Osteoblast (primary cell): ENCODE measurements around the gene MTA3. TPM values are rescaled to one million over a fixed set of nuclear protein-coding genes. Genes with fewer than 3 reads are reported as not detected.

Experiments
- DNase-seq: peaks from one replicate; pipeline ENCODE4 v3.0.0; 2011; ENCODE audit warnings: low spot score, mixed read lengths; ENCODE audit not compliant: insufficient read length; ENCODE audit errors: missing footprints
- H2AFZ ChIP-seq: 2 replicates; pipeline ENCODE4 v1.6.0; 2011; ENCODE audit warnings: mild to moderate bottlenecking, low read length
- H3K27ac ChIP-seq: 2 replicates; pipeline ENCODE4 v1.5.1; 2011; ENCODE audit warnings: mild to moderate bottlenecking, low read depth, low read length, moderate library complexity
- H3K27me3 ChIP-seq: 2 replicates; pipeline ENCODE4 v1.6.0; 2012; ENCODE audit warnings: mild to moderate bottlenecking, control low read depth, inconsistent platforms, low read length, moderate library complexity; ENCODE audit not compliant: insufficient read depth
- H3K36me3 ChIP-seq: 2 replicates; pipeline ENCODE4 v1.5.1; 2011; ENCODE audit warnings: mild to moderate bottlenecking, low read length, control low read depth, moderate library complexity; ENCODE audit not compliant: insufficient read depth
- H3K4me1 ChIP-seq: 2 replicates; pipeline ENCODE4 v1.5.1; 2011; ENCODE audit warnings: mild to moderate bottlenecking, low read length, control low read depth, moderate library complexity; ENCODE audit not compliant: insufficient read depth
- H3K4me2 ChIP-seq: 2 replicates; pipeline ENCODE4 v1.6.0; 2011; ENCODE audit warnings: mild to moderate bottlenecking, low read length; ENCODE audit not compliant: insufficient read depth
- H3K4me3 ChIP-seq: fragments of 200-600 bp; sonication (generic); 3 replicates; pipeline ENCODE4 v1.5.1; 2012; ENCODE audit warnings: mild to moderate bottlenecking, low read length, inconsistent platforms; ENCODE audit not compliant: insufficient read depth
- H3K79me2 ChIP-seq: 2 replicates; pipeline ENCODE4 v1.6.0; 2012; ENCODE audit warnings: mild to moderate bottlenecking, low read length, control low read depth, inconsistent platforms; ENCODE audit not compliant: insufficient read depth
- H3K9me3 ChIP-seq: 2 replicates; pipeline ENCODE4 v1.5.1; 2011; ENCODE audit warnings: low read depth, low read length, control low read depth
- H4K20me1 ChIP-seq: 2 replicates; pipeline ENCODE4 v1.6.0; 2012; ENCODE audit warnings: mild to moderate bottlenecking, low read length, control low read depth; ENCODE audit not compliant: insufficient read depth
- total RNA-seq: library from RNA; depleted of rRNA; stranded (reverse); fragments of >200 nt; gene quantifications from 2 replicates; pipeline ENCODE4 v1.2.3, GENCODE V29; 2012
- TF ChIP-seq, protein P1 (sequence below): IDR thresholded peaks from 2 replicates; pipeline ENCODE4 v1.5.1; 2011; ENCODE audit warnings: mild to moderate bottlenecking, low read depth, low read length, moderate library complexity; ENCODE audit errors: extremely low read depth

The MTA3 gene
- total RNA-seq, 1 donor = 29.3 TPM

DNA sequence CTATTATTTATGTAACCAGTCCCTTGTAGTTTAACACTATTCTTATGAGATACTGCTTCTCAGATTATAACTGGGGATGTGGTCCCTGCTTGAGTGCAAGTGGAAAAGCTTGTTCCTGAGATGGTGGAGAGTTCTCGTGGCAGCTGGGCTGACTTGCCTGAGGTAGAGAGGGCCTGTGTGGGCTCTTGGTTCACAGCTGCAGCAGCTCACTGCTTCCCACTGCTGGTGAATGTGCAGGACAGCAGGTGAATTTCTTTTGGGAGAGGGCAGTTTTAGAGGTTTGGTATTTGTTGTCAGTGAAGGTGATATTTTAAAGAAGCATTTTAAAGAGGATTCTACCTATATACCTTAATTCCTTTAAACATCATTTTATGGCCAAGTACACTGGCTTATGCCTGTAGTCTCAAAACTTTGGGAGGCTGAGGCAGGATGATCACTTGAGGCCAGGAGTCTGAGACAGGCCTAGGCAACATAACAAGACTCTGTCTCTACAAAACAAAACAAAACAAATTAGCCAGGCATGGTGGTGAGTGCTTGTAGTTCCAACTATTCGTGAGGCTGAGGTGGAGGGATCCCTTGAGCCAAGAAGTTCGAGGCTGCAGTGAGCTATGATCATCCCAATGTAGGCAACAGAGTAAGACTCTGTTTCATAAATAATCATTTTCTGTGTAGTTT, 94.8 kb downstream of the MTA3 start:
- no peak overlapping the region for H3K27ac ChIP-seq
- no peaks in the 10 kb centered on the region for H3K79me2 ChIP-seq
- TF ChIP-seq, protein P1, sequence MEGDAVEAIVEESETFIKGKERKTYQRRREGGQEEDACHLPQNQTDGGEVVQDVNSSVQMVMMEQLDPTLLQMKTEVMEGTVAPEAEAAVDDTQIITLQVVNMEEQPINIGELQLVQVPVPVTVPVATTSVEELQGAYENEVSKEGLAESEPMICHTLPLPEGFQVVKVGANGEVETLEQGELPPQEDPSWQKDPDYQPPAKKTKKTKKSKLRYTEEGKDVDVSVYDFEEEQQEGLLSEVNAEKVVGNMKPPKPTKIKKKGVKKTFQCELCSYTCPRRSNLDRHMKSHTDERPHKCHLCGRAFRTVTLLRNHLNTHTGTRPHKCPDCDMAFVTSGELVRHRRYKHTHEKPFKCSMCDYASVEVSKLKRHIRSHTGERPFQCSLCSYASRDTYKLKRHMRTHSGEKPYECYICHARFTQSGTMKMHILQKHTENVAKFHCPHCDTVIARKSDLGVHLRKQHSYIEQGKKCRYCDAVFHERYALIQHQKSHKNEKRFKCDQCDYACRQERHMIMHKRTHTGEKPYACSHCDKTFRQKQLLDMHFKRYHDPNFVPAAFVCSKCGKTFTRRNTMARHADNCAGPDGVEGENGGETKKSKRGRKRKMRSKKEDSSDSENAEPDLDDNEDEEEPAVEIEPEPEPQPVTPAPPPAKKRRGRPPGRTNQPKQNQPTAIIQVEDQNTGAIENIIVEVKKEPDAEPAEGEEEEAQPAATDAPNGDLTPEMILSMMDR = peak; percentile 100
- no peaks in the 10 kb centered on the region for H3K9me3 ChIP-seq
- H3K27me3 ChIP-seq = no peaks in the 10 kb centered on the region
- no peak overlapping the region for H2AFZ ChIP-seq
- H3K36me3 ChIP-seq = no peaks in the 10 kb centered on the region
- H4K20me1 ChIP-seq = peaks cover 8% of the 10 kb centered on the region
- peak; percentile 78 for DNase-seq
- H3K4me2 ChIP-seq = no peak overlapping the region
- no peaks in the 10 kb centered on the region for H3K4me1 ChIP-seq
- no peak overlapping the region for H3K4me3 ChIP-seq

GRCh38 chr2:42663828-42664227, 95.4 kb downstream of the MTA3 start:
- Histone ChIP-seq H3K4me3 (no peak overlapping the region), H2AFZ (no peak overlapping the region), H3K4me2 (no peak overlapping the region), H3K79me2 (no peaks in the 10 kb centered on the region), H3K4me1 (no peaks in the 10 kb centered on the region), H4K20me1 (peaks cover 8% of the 10 kb centered on the region), H3K36me3 (no peaks in the 10 kb centered on the region), H3K27me3 (no peaks in the 10 kb centered on the region), H3K27ac (no peak overlapping the region), H3K9me3 (no peaks in the 10 kb centered on the region)
- no peak for DNase-seq
- TF ChIP-seq, protein P1 = no peak

GRCh38 chr2:42673989-42674579, 105.7 kb downstream of the MTA3 start:
- no peaks in the 10 kb centered on the region for H3K27me3 ChIP-seq
- no peaks in the 10 kb centered on the region for H3K9me3 ChIP-seq
- H3K4me1 ChIP-seq = no peaks in the 10 kb centered on the region
- peaks cover 2% of the 10 kb centered on the region for H3K79me2 ChIP-seq
- no peaks in the 10 kb centered on the region for H4K20me1 ChIP-seq
- no peak for DNase-seq
- TF ChIP-seq, protein P1 = no peak
- H3K4me3 ChIP-seq = no peak overlapping the region
- H2AFZ ChIP-seq = no peak overlapping the region
- no peak overlapping the region for H3K27ac ChIP-seq
- H3K36me3 ChIP-seq = no peaks in the 10 kb centered on the region
- H3K4me2 ChIP-seq = no peak overlapping the region

DNA sequence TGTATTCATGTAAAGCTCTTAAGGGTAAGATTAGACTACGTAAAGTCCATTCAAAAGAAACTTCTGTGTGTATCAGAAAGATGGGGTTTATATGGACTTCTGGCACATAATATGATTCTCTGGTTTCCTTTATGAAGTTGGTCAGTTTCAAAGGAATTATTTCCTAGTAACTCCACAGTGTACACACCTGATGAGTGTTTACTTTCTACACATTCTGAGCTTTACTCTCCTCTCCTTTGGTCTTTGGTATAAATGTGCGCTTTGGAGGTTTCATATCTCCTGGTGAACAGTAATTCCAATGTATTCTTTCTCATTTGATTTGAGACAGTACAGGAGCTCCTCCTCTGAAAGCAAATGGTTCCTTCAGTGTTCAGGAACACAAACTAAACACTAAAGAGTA, 107.4 kb downstream of the MTA3 start:
- no peak overlapping the region for H3K27ac ChIP-seq
- H3K36me3 ChIP-seq = no peaks in the 10 kb centered on the region
- H2AFZ ChIP-seq = no peak overlapping the region
- H3K4me3 ChIP-seq = no peak overlapping the region
- DNase-seq = no peak
- H3K4me1 ChIP-seq = no peaks in the 10 kb centered on the region
- no peaks in the 10 kb centered on the region for H3K27me3 ChIP-seq
- no peak overlapping the region for H3K4me2 ChIP-seq
- TF ChIP-seq, protein P1 = no peak
- H3K79me2 ChIP-seq = peaks cover 2% of the 10 kb centered on the region
- H4K20me1 ChIP-seq = no peaks in the 10 kb centered on the region
- H3K9me3 ChIP-seq = no peaks in the 10 kb centered on the region
